Measurements from ENCODE around the gene GLTPD2. TPM values are rescaled to one million over a fixed set of nuclear protein-coding genes. Genes with fewer than 3 reads are reported as not detected.

Gene GLTPD2
- total RNA-seq, 4 donors from 2014 or later: not detected

- Histone ChIP-seq H3K27ac (no peak overlapping the region), H3K27me3 (no peaks in the 10 kb centered on the region), H3K36me3 (peaks cover 0 to 57% (median under 1%) of the 10 kb centered on the region in 3 donors), H3K4me3 (no peak overlapping the region), H3K9me3 (no peaks in the 10 kb centered on the region), H3K4me1 (peaks cover 0 to 15% (median 7%) of the 10 kb centered on the region in 4 donors)
- no peak for DNase-seq (ENCODE audit: low spot score in 2 of 2)
- TF ChIP-seq EP300 (IDR thresholded peaks at IDR 0.05) (no peak), POLR2A (IDR thresholded peaks at IDR 0.05) (no peak)
- TF ChIP-seq, protein P1, sequence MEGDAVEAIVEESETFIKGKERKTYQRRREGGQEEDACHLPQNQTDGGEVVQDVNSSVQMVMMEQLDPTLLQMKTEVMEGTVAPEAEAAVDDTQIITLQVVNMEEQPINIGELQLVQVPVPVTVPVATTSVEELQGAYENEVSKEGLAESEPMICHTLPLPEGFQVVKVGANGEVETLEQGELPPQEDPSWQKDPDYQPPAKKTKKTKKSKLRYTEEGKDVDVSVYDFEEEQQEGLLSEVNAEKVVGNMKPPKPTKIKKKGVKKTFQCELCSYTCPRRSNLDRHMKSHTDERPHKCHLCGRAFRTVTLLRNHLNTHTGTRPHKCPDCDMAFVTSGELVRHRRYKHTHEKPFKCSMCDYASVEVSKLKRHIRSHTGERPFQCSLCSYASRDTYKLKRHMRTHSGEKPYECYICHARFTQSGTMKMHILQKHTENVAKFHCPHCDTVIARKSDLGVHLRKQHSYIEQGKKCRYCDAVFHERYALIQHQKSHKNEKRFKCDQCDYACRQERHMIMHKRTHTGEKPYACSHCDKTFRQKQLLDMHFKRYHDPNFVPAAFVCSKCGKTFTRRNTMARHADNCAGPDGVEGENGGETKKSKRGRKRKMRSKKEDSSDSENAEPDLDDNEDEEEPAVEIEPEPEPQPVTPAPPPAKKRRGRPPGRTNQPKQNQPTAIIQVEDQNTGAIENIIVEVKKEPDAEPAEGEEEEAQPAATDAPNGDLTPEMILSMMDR (IDR thresholded peaks at IDR 0.05): no peak
- WGBS, 2 donors: 93 to 96% methylated on average over 12 of the region's 12 CpGs
These were observed 22.7 kb downstream of the GLTPD2 start for GRCh38 chr17:4811471-4811870.

GRCh38 chr17:4812690-4813089 lies 23.9 kb downstream of the GLTPD2 start:
- Histone ChIP-seq H3K4me1 (peaks cover 0 to 13% (median 6%) of the 10 kb centered on the region in 4 donors), H3K27ac (no peak overlapping the region), H3K36me3 (peaks cover 0 to 69% (median 6%) of the 10 kb centered on the region in 3 donors), H3K27me3 (no peaks in the 10 kb centered on the region), H3K4me3 (no peak overlapping the region), H3K9me3 (no peaks in the 10 kb centered on the region)
- 86 to 89% methylated on average over 7 of the region's 7 CpGs for WGBS, 2 donors
- no peak for DNase-seq (ENCODE audit: low spot score in 2 of 2)
- TF ChIP-seq, protein P1 (IDR thresholded peaks at IDR 0.05): no peak
- no peak for TF ChIP-seq POLR2A (IDR thresholded peaks at IDR 0.05)

DNA sequence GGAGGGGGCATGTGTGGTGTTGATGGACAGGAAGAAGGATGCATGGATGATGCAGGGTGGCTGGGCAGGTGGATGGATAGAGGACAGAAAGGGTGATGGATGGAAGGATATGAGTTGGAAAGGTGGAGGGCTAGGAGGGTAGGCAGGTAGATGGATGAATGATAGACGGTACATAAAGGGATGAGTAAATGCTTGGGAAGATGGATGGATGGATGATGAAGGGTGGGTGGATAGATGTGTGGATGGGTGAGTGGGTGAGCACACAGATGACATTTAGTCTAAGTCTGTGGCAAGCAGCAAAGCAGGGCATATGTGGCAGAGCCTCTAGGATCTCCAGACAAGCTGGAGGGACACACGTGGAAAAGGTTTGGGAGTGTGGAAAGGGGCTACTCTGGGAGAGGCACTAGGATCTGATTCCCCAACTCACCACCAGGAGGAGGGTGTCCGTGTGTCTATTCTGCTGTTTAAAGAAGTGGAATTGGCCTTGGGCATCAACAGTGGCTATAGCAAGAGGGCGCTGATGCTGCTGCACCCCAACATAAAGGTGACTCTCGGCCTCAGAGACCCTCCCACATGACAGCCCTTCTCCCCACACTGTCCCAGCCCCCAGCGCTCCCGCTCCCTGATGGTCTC lies 26.4 kb downstream of the GLTPD2 start:
- H3K27me3 ChIP-seq: no peaks in the 10 kb centered on the region
- H3K4me3 ChIP-seq: no peak overlapping the region
- 71 to 78% methylated on average over 7 of the region's 7 CpGs for WGBS, 2 donors
- H3K36me3 ChIP-seq: peaks cover 0 to 78% (median 6%) of the 10 kb centered on the region in 3 donors
- no peaks in the 10 kb centered on the region for H3K9me3 ChIP-seq
- no peaks in the 10 kb centered on the region for H3K4me1 ChIP-seq
- TF ChIP-seq, protein P1 (IDR thresholded peaks at IDR 0.05): no peak
- TF ChIP-seq POLR2A (IDR thresholded peaks at IDR 0.05): no peak
- no peak for TF ChIP-seq EP300 (IDR thresholded peaks at IDR 0.05)
- DNase-seq (ENCODE audit: low spot score in 2 of 2): no peak
- no peak overlapping the region for H3K27ac ChIP-seq

GRCh38 chr17:4816826-4817225 lies 28.1 kb downstream of the GLTPD2 start:
- Histone ChIP-seq H3K9me3 (no peaks in the 10 kb centered on the region), H3K27me3 (no peaks in the 10 kb centered on the region), H3K27ac (no peak overlapping the region), H3K4me1 (no peaks in the 10 kb centered on the region), H3K4me3 (no peak overlapping the region), H3K36me3 (peaks cover 0 to 79% (median 6%) of the 10 kb centered on the region in 3 donors)
- no peak for DNase-seq (ENCODE audit: low spot score in 2 of 2)
- WGBS, 2 donors: 86 to 95% methylated on average over 13 of the region's 13 CpGs
- TF ChIP-seq POLR2A (IDR thresholded peaks at IDR 0.05) (no peak), EP300 (IDR thresholded peaks at IDR 0.05) (no peak)

DNA sequence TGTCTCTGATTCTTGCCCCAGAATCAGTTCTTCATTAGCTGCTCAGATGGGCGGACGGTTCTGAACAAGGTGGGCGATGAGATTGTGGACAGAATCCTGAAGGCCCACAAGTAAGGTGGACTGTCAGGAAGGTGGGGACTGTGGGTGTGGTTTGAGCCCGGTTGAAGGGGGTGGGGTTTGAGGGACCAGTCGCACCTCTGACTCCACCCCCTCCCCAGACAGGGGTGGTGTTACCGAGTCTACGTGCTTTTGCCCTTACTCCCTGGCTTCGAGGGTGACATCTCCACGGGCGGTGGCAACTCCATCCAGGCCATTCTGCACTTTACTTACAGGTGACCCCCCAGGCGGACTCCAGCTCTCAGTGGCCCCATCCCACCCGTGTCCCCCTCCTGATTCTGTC lies 29.5 kb downstream of the GLTPD2 start:
- Histone ChIP-seq H3K4me3 (no peak overlapping the region), H3K4me1 (no peaks in the 10 kb centered on the region), H3K9me3 (no peaks in the 10 kb centered on the region), H3K27me3 (no peaks in the 10 kb centered on the region), H3K27ac (no peak overlapping the region), H3K36me3 (peaks cover 0 to 92% (median 6%) of the 10 kb centered on the region in 3 donors)
- no peak for DNase-seq (ENCODE audit: low spot score in 2 of 2)
- TF ChIP-seq EP300 (IDR thresholded peaks at IDR 0.05) (no peak), POLR2A (IDR thresholded peaks at IDR 0.05) (no peak)
- TF ChIP-seq, protein P1 (IDR thresholded peaks at IDR 0.05): no peak
- 75 to 76% methylated on average over 12 of the region's 12 CpGs for WGBS, 2 donors
